H1 (cell line): ENCODE measurements around the gene TRAPPC12. TPM values are rescaled to one million over a fixed set of nuclear protein-coding genes. Genes with fewer than 3 reads are reported as not detected.

Experiments used
- CTCF ChIA-PET: fragments of 300-600 bp; sonication (Branson Sonifier 250); formaldehyde crosslinking; loops from one replicate; lab custom pipeline; 2021; ENCODE audit not compliant: partially characterized antibody; lab: Charles Lee
- POLR2A ChIA-PET: fragments of 300-600 bp; sonication (Branson Sonifier 250); formaldehyde crosslinking; loops from one replicate; lab custom pipeline; 2021; ENCODE audit warnings: inconsistent platforms; ENCODE audit not compliant: partially characterized antibody; lab: Charles Lee
- DNase-seq, 2 experiments: peaks; one replicate each; pipeline versions ENCODE4 v3.0.0 to v3.0.0-alpha.2; 2010 to 2022; ENCODE audit warnings: low spot score in 2 of 2, low read depth in 1 of 2, mixed read lengths in 1 of 2
- FAIRE-seq: peaks from 2 replicates; lab custom pipeline; 2011; peaks lifted over from hg19 to GRCh38; lab: Jason Lieb, UNC
- H2AFZ ChIP-seq: 2 replicates; pipeline ENCODE4 v1.8.1; 2012; ENCODE audit warnings: low read length, inconsistent platforms
- H2AK5ac ChIP-seq: 2 replicates; pipeline ENCODE4 v1.6.1; 2013; ENCODE audit warnings: low read depth, low read length
- H2BK120ac ChIP-seq: replicated peaks from 2 replicates; pipeline ENCODE3; 2013; ENCODE audit warnings: low read depth, low read length, inconsistent platforms
- H2BK12ac ChIP-seq: 2 replicates; pipeline ENCODE4 v1.6.1; 2013; ENCODE audit warnings: low read depth, low read length
- H2BK15ac ChIP-seq: 2 replicates; pipeline ENCODE4 v1.6.1; 2013; ENCODE audit warnings: low read length
- H2BK20ac ChIP-seq: 2 replicates; pipeline ENCODE4 v1.6.1; 2013; ENCODE audit warnings: low read length
- H2BK5ac ChIP-seq: 2 replicates; pipeline ENCODE4 v1.6.1; 2013; ENCODE audit warnings: low read depth, low read length
- H3K14ac ChIP-seq: 2 replicates; pipeline ENCODE4 v1.6.1; 2013; ENCODE audit warnings: inconsistent platforms; ENCODE audit not compliant: insufficient read length
- H3K18ac ChIP-seq: 2 replicates; pipeline ENCODE4 v1.6.1; 2013; ENCODE audit warnings: low read length; ENCODE audit errors: extremely low read depth
- H3K23ac ChIP-seq: 2 replicates; pipeline ENCODE4 v1.6.1; 2013; ENCODE audit warnings: inconsistent platforms; ENCODE audit not compliant: insufficient read length
- H3K23me2 ChIP-seq: 2 replicates; pipeline ENCODE4 v1.6.1; 2013; ENCODE audit warnings: low read depth, low read length
- H3K27ac ChIP-seq: 2 replicates; pipeline ENCODE4 v1.6.1; 2011; ENCODE audit warnings: low read depth, low read length, inconsistent platforms
- H3K27me3 ChIP-seq, 4 experiments: replicated peaks in 1 of 4; 1 replicate in 1 of 4; 2 replicates in 3 of 4; pipeline versions ENCODE4 v1.6.1 to v1.8.1; 2011 to 2013; ENCODE audit warnings: low read length in 3 of 4, mild to moderate bottlenecking in 3 of 4, inconsistent platforms in 2 of 4, mixed read lengths in 2 of 4, moderate library complexity in 1 of 4; ENCODE audit not compliant: control insufficient read depth in 3 of 4, insufficient read depth in 3 of 4; ENCODE audit errors: extremely low read depth in 1 of 4
- H3K36me3 ChIP-seq, 4 experiments: 2 replicates each; pipeline versions ENCODE4 v1.6.1 to v1.8.1; 2011 to 2013; ENCODE audit warnings: mild to moderate bottlenecking in 4 of 4, low read length in 3 of 4, moderate library complexity in 2 of 4, control low read depth in 1 of 4, inconsistent platforms in 1 of 4; ENCODE audit not compliant: insufficient read depth in 4 of 4, control insufficient read depth in 2 of 4
- H3K4ac ChIP-seq: replicated peaks from 2 replicates; pipeline ENCODE3; 2013; ENCODE audit warnings: low read length, low read depth, mixed read lengths, inconsistent platforms; ENCODE audit not compliant: insufficient read length
- H3K4me1 ChIP-seq, 4 experiments: replicated peaks in 1 of 4; 1 replicate in 1 of 4; 2 replicates in 3 of 4; pipeline versions ENCODE4 v1.6.1 to v1.8.1; 2011 to 2013; ENCODE audit warnings: low read length in 3 of 4, inconsistent platforms in 2 of 4, mixed read lengths in 1 of 4; ENCODE audit not compliant: insufficient read depth in 4 of 4, control insufficient read depth in 3 of 4
- H3K4me2 ChIP-seq, 2 experiments: 2 replicates each; pipeline versions ENCODE4 v1.6.1 to v1.8.1; 2011 to 2013; ENCODE audit warnings: low read depth in 2 of 2, low read length in 2 of 2, control low read depth in 1 of 2, inconsistent platforms in 1 of 2, mild to moderate bottlenecking in 1 of 2; ENCODE audit not compliant: insufficient read depth in 1 of 2
- H3K4me3 ChIP-seq, 4 experiments: fragments of 200-600, 300-600 bp in 1 of 4; sonication (generic), shearing (Covaris generic), sonication (Bioruptor Twin) in 1 of 4; 2 replicates each; pipeline versions ENCODE4 v1.5.1 to v1.8.1; 2011 to 2016; ENCODE audit warnings: low read length in 4 of 4, low read depth in 3 of 4, control low read depth in 2 of 4, inconsistent platforms in 2 of 4, mild to moderate bottlenecking in 2 of 4, mixed read lengths in 1 of 4, moderate library complexity in 1 of 4; ENCODE audit not compliant: insufficient read depth in 2 of 4; ENCODE audit errors: extremely low read depth in 1 of 4
- H3K56ac ChIP-seq: replicated peaks from 2 replicates; pipeline ENCODE3; 2013; ENCODE audit warnings: low read depth, mild to moderate bottlenecking, mixed read lengths, low read length, inconsistent platforms; ENCODE audit not compliant: insufficient read length
- H3K79me1 ChIP-seq: 2 replicates; pipeline ENCODE4 v1.6.1; 2013; ENCODE audit warnings: low read depth, low read length, control low read depth
- H3K79me2 ChIP-seq, 2 experiments: 2 replicates each; pipeline versions ENCODE4 v1.6.1 to v1.8.1; 2012 to 2013; ENCODE audit warnings: low read length in 2 of 2, mild to moderate bottlenecking in 2 of 2, inconsistent platforms in 1 of 2; ENCODE audit not compliant: insufficient read depth in 2 of 2, control insufficient read depth in 1 of 2
- H3K9ac ChIP-seq, 4 experiments: replicated peaks in 1 of 4; 1 replicate in 1 of 4; 2 replicates in 3 of 4; pipeline versions ENCODE4 v1.6.1 to v1.8.1; 2011 to 2013; ENCODE audit warnings: low read depth in 3 of 4, low read length in 3 of 4, control low read depth in 2 of 4, mild to moderate bottlenecking in 2 of 4, moderate library complexity in 2 of 4, inconsistent platforms in 1 of 4; ENCODE audit errors: extremely low read depth in 1 of 4
- H3K9me3 ChIP-seq, 2 experiments: 2 replicates each; pipeline versions ENCODE4 v1.6.1 to v1.8.1; 2012 to 2013; ENCODE audit warnings: mild to moderate bottlenecking in 2 of 2, moderate library complexity in 2 of 2, control low read depth in 1 of 2, inconsistent platforms in 1 of 2, low read depth in 1 of 2, low read length in 1 of 2, mixed read lengths in 1 of 2; ENCODE audit not compliant: insufficient read depth in 2 of 2
- H4K20me1 ChIP-seq, 2 experiments: replicated peaks in 1 of 2; 2 replicates each; pipeline versions ENCODE3 to v1.8.1; 2011 to 2013; ENCODE audit warnings: inconsistent platforms in 2 of 2, low read length in 2 of 2, mild to moderate bottlenecking in 1 of 2; ENCODE audit not compliant: insufficient read depth in 2 of 2, control insufficient read depth in 1 of 2
- H4K5ac ChIP-seq: 2 replicates; pipeline ENCODE4 v1.6.1; 2013; ENCODE audit warnings: low read length, low read depth, mixed read lengths, inconsistent platforms; ENCODE audit not compliant: insufficient read length
- H4K8ac ChIP-seq: 2 replicates; pipeline ENCODE4 v1.8.0; 2013; ENCODE audit warnings: mild to moderate bottlenecking, moderate library complexity, low read length, inconsistent platforms; ENCODE audit not compliant: insufficient read depth; ENCODE audit errors: extremely low read depth
- H4K91ac ChIP-seq: replicated peaks from 2 replicates; pipeline ENCODE3; 2013; ENCODE audit warnings: low read length, mixed read lengths, inconsistent platforms; ENCODE audit not compliant: insufficient read length
- CREB1 ChIP-seq: IDR thresholded peaks from 2 replicates; pipeline ENCODE4 v1.6.1; 2012; ENCODE audit warnings: inconsistent platforms
- NANOG ChIP-seq: IDR thresholded peaks from 2 replicates; pipeline ENCODE4 v1.6.1; 2011; ENCODE audit warnings: low read length, low read depth, mild to moderate bottlenecking, inconsistent platforms; ENCODE audit not compliant: insufficient read depth, poor library complexity, severe bottlenecking
- POLR2AphosphoS5 ChIP-seq: IDR thresholded peaks from 2 replicates; pipeline ENCODE4 v1.6.1; 2011; ENCODE audit warnings: low read depth, low read length
- RNF2 ChIP-seq: fragments of 200-900, 300-1000 bp; sonication (generic); IDR thresholded peaks from 2 replicates; pipeline ENCODE4 v1.7.1; 2016; ENCODE audit warnings: borderline replicate concordance, low read depth, mild to moderate bottlenecking, antibody characterized with exemption, low read length; ENCODE audit not compliant: poor library complexity, severe bottlenecking; ENCODE audit errors: missing control alignments
- SP2 ChIP-seq: IDR thresholded peaks from 2 replicates; pipeline ENCODE4 v1.6.1; 2012; ENCODE audit warnings: mild to moderate bottlenecking, low read length, inconsistent platforms
- SUZ12 ChIP-seq: fragments of 200-600 bp; sonication (generic); IDR thresholded peaks from 2 replicates; pipeline ENCODE4 v1.6.1; 2012; ENCODE audit warnings: mild to moderate bottlenecking, inconsistent platforms, low read length, moderate library complexity, mixed read lengths
- YY1 ChIP-seq: IDR thresholded peaks from 2 replicates; pipeline ENCODE4 v1.6.1; 2011; ENCODE audit warnings: low read depth, mild to moderate bottlenecking, low read length
- ZNF274 ChIP-seq: IDR thresholded peaks from 2 replicates; pipeline ENCODE4 v1.7.0; 2012; ENCODE audit warnings: low read length, borderline replicate concordance; ENCODE audit errors: extremely low read depth
- WGBS, 2 experiments: shearing (Covaris generic) in 1 of 2; methylation state at CpG; one replicate each; pipeline versions ENCODE4 v1.1.6 to v1.1.7; 2013 to 2015; ENCODE audit warnings: low lambda C conversion rate in 2 of 2, mixed read lengths in 2 of 2, inconsistent platforms in 1 of 2, low coverage in 1 of 2, missing lambda C conversion rate in 1 of 2; ENCODE audit not compliant: insufficient replicate concordance in 2 of 2, insufficient coverage in 1 of 2, insufficient read length in 1 of 2; ENCODE audit errors: extremely low coverage in 1 of 2, missing lambda C conversion rate in 1 of 2; 5-methylcytosine and 5-hydroxymethylcytosine counted together
- polyA plus RNA-seq, 7 experiments: library from polyadenylated mRNA; depleted of rRNA in 3 of 7; stranded (reverse) in 5 of 7; unstranded in 2 of 7; fragments of >200 nt in 5 of 7; fragments of 200-250 nt in 2 of 7; gene quantifications; 1 replicate in 5 of 7; 2 replicates in 1 of 7; 4 replicates in 1 of 7; pipeline versions ENCODE4 v1.2.1 to v1.2.3, GENCODE V29; 2011 to 2013; ENCODE audit warnings: missing spikeins in 2 of 7, mixed read lengths in 2 of 7
- total RNA-seq: library from RNA; stranded (reverse); fragmentation: NEBNext Ultra II Directional; extraction: Animal tissue kit (Norgen Biotek cat#: 25700); gene quantifications from 2 replicates; pipeline ENCODE4 v1.2.1, GENCODE V29; 2021

Gene TRAPPC12
- total and polyA plus RNA-seq, 2 of the 8 experiments (the other 6 are each of a cell fraction or from before 2014, with no cell fraction given): 35.0 to 67.3 TPM

DNA sequence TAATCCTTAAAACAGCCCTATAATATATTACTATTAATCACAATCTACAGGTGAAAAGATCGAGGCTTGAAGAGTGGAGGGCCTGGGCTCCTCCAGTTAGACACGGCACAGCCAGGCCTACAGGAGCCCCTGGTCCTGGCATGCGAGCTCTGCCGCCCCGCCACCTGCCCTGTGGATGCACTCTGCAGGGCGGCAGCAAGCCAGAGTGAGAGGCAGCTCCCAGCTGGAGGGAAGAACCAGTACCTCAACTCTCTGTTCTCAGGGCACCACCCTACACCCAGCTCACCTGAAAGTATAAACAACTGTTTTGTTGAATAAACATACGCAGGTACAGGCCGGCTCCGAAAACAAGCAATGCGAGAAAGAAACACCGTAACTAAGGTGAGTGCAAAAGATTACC is 36.5 kb upstream of the TRAPPC12 start:
- Histone ChIP-seq H2AK5ac (no peak overlapping the region), H3K27ac (no peak overlapping the region), H3K27me3 (no peaks in the 10 kb centered on the region), H3K18ac (no peak overlapping the region), H2BK5ac (no peak overlapping the region), H3K4me1 (no peaks in the 10 kb centered on the region), H3K36me3 (no peaks in the 10 kb centered on the region), H3K23me2 (no peaks in the 10 kb centered on the region), H3K23ac (no peak overlapping the region), H3K79me1 (peaks cover 5% of the 10 kb centered on the region), H2BK120ac (no peak overlapping the region), H3K4me3 (no peak overlapping the region), H3K14ac (no peak overlapping the region), H2AFZ (no peak overlapping the region), H4K91ac (no peak overlapping the region), H2BK20ac (no peak overlapping the region), H3K9ac (no peak overlapping the region), H2BK12ac (no peak overlapping the region), H3K56ac (no peak overlapping the region), H3K79me2 (no peaks in the 10 kb centered on the region), H4K20me1 (peaks cover 2 to 7% of the 10 kb centered on the region in 2 experiments), H4K8ac (no peak overlapping the region), H3K9me3 (no peaks in the 10 kb centered on the region), H3K4me2 (no peak overlapping the region), H3K4ac (no peak overlapping the region), H2BK15ac (no peak overlapping the region), H4K5ac (no peak overlapping the region)
- FAIRE-seq (no peak), DNase-seq (no peak)
- TF ChIP-seq ZNF274 (no peak), CREB1 (no peak), POLR2AphosphoS5 (no peak), NANOG (no peak), RNF2 (no peak), YY1 (no peak), SUZ12 (no peak), SP2 (no peak)
- POLR2A ChIA-PET: interaction anchor here (1.1 kb wide), 1 partner anchor 8 kb away, joined by 3 read pairs; no protein-coding TSS in a partner anchor
- CTCF ChIA-PET: interaction anchor here (0.7 to 1.2 kb wide), 2 partner anchors 10 to 42 kb away, joined by 3 read pairs; no protein-coding TSS in a partner anchor
- WGBS, 2 experiments: 94% methylated on average over 11 of the region's 11 CpGs; no CpG with 5 or more reads in 1 of the 2 experiments
